Muscle of leg (tissue), 16 donors: ENCODE results near the gene TRIM43. TPM values are rescaled to one million over a fixed set of nuclear protein-coding genes. Genes with fewer than 3 reads are reported as not detected.
"Not testable (repeated sequence)": the region's sequence is repeated elsewhere in the genome, so short reads cannot be mapped to it uniquely, and the experiment has no call there.

Experiments used
- DNase-seq: peaks from one replicate; pipeline ENCODE4 v3.0.0; 2013
- H3K27ac ChIP-seq: one replicate; pipeline ENCODE4 v1.5.1; 2013; ENCODE audit warnings: mild to moderate bottlenecking, low read length, control low read depth
- H3K27me3 ChIP-seq: one replicate; pipeline ENCODE4 v1.6.1; 2013; ENCODE audit warnings: low read length; ENCODE audit not compliant: control insufficient read depth, insufficient read depth
- H3K36me3 ChIP-seq: one replicate; pipeline ENCODE4 v1.6.1; 2013; ENCODE audit warnings: low read length; ENCODE audit not compliant: control insufficient read depth, insufficient read depth
- H3K4me1 ChIP-seq: one replicate; pipeline ENCODE4 v1.6.1; 2013; ENCODE audit warnings: low read length; ENCODE audit not compliant: control insufficient read depth, insufficient read depth
- H3K4me3 ChIP-seq: one replicate; pipeline ENCODE4 v1.5.1; 2013; ENCODE audit warnings: low read length, control low read depth
- H3K9me3 ChIP-seq: replicated peaks from 2 replicates; pipeline ENCODE4 v1.6.1; 2013; ENCODE audit warnings: low read depth, low read length; ENCODE audit not compliant: control insufficient read depth
- WGBS: methylation state at CpG from one replicate; pipeline ENCODE4 v1.1.5; 2013; ENCODE audit warnings: missing lambda C conversion rate; ENCODE audit not compliant: insufficient coverage; 5-methylcytosine and 5-hydroxymethylcytosine counted together
- long read RNA-seq, 11 donors: transcript quantifications; one replicate each; lab custom pipeline, GENCODE V29; 2026
- polyA plus RNA-seq, 8 donors: library from polyadenylated mRNA; unstranded; fragments of 120-200 nt; gene quantifications; one replicate each; pipeline versions ENCODE4 v1.2.1 to v1.2.3, GENCODE V29; 2013; ENCODE audit warnings: inconsistent platforms in 1 of 8, low replicate concordance in 1 of 8; ENCODE audit not compliant: insufficient read length in 8 of 8, insufficient read depth in 1 of 8
- total RNA-seq: library from RNA; stranded (reverse); fragments of 120-200 nt; gene quantifications from one replicate; pipeline ENCODE4 v1.2.4, GENCODE V29; 2013

The TRIM43 gene
- total RNA-seq (not detected), polyA plus RNA-seq (not detected)
- long read RNA-seq, donor 1: 0 reads
- long read RNA-seq, donor 2: 0 reads
- long read RNA-seq, donor 3: 0 reads
- long read RNA-seq, donor 4: 0 reads
- long read RNA-seq, donor 5: 0 reads
- long read RNA-seq, donor 6: 0 reads
- long read RNA-seq, donor 7: 0 reads
- long read RNA-seq, donor 8: 0 reads
- long read RNA-seq, donor 9: 0 reads
- long read RNA-seq, donor 10: 0 reads
- long read RNA-seq, donor 11: 0 reads

- H3K9me3 ChIP-seq, H3K4me1 ChIP-seq: not testable (repeated sequence)
- no CpG with 5 or more reads among the region's 4 CpGs for WGBS
Observed at GRCh38 chr2:95591701-95592100, at the start of gene TRIM43. Gene TRIM43 (plus strand): TSS chr2:95592001. CDS start chr2:95594024, 2,023 bp downstream.

DNA sequence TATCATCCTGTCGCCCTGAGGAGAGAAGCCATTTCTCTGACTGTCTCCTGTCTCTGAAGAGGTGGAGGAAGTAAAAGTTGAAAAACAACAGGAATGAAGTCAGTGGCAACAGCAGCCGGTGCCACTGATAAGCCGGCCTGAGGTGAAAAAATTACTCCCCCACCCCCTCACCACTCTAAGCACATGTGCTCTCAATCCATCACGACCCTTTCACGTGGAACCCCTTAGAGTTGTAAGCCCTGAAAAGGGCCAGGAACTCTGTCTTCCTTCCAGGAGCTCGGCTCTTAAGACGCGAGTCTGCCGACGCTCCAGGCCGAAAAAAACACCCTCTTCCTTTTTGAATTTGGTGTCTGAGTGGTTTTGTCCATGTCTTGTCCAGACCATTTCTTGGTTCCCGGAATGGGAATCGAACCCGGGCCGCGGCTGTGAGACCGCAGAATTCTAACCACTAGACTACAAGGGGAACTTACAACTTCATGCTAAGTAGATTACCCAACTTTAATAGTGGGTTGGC lies 40.7 kb upstream of the TRIM43 start:
- Histone ChIP-seq H3K4me3 (no peak overlapping the region), H3K27me3 (peaks cover 5% of the 10 kb centered on the region), H3K27ac (no peak overlapping the region), H3K4me1 (no peaks in the 10 kb centered on the region), H3K36me3 (no peaks in the 10 kb centered on the region), H3K9me3 (no peaks in the 10 kb centered on the region)
- WGBS: 51% methylated on average over 2 of the region's 17 CpGs
- DNase-seq: no peak

More at GRCh38 chr2:95591701-95592100, at the start of gene TRIM43:
- H3K36me3 ChIP-seq, H3K4me3 ChIP-seq, DNase-seq, H3K27ac ChIP-seq, H3K27me3 ChIP-seq: not testable (repeated sequence)

GRCh38 chr2:95552911-95553310 lies 38.9 kb upstream of the TRIM43 start:
- WGBS: 21% methylated on average over 2 of the region's 2 CpGs
- no peak overlapping the region for H3K27ac ChIP-seq

DNA sequence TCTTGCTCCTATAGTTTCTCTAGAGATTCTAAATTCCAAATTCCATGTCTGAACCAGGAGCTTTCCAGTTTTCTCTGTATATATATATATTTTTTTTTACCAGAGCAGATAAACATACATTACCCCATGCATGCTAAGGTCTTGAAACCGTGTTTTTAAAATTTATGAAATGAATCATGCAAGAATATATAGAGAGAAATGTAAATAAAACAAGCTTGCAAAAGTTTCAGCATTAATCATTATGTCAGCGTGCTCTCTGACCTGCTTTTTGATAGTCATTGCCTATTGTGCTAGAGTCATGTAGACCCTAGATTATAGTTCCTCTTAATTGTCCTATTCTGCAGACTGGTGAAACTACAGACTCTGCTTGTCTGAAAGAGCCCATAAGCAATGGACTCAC lies 22.6 kb upstream of the TRIM43 start:
- peaks cover 2% of the 10 kb centered on the region for H3K27me3 ChIP-seq
- H3K4me1 ChIP-seq: no peaks in the 10 kb centered on the region
- H3K36me3 ChIP-seq: no peaks in the 10 kb centered on the region
- no peak overlapping the region for H3K27ac ChIP-seq
- WGBS: no CpG with 5 or more reads among the region's 2 CpGs
- H3K4me3 ChIP-seq: no peak overlapping the region
- no peaks in the 10 kb centered on the region for H3K9me3 ChIP-seq
- DNase-seq: no peak

More at GRCh38 chr2:95552911-95553310, 38.9 kb upstream of the TRIM43 start:
- Histone ChIP-seq H3K4me3 (no peak overlapping the region), H3K36me3 (no peaks in the 10 kb centered on the region), H3K27me3 (peaks cover 5% of the 10 kb centered on the region), H3K9me3 (no peaks in the 10 kb centered on the region), H3K4me1 (no peaks in the 10 kb centered on the region)
- DNase-seq: peak; percentile 5

DNA sequence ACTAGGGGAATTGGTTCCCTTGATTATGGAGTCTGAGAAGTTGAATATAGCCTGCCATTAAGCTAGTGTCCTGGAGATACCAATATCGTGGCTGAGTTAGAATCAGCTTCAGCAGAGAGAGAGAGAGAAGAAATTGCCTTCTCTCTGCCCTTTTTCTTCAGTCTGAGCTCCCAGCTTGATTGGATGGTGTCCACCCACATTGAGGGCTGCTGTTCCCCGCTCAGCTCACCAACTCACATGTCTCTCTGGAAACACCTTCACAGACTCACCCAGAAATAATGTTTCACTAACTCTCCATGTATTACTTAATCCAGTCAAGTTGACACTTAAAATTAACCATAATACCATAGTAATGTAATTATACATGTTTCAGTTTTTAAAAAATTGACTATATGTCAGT lies 17.9 kb upstream of the TRIM43 start:
- no peaks in the 10 kb centered on the region for H3K4me1 ChIP-seq
- peaks cover 2% of the 10 kb centered on the region for H3K27me3 ChIP-seq
- H3K9me3 ChIP-seq: no peaks in the 10 kb centered on the region
- H3K27ac ChIP-seq: no peak overlapping the region
- WGBS: 58% methylated on average over 2 of the region's 2 CpGs
- no peak for DNase-seq
- no peak overlapping the region for H3K4me3 ChIP-seq
- H3K36me3 ChIP-seq: no peaks in the 10 kb centered on the region

- H3K4me1 ChIP-seq: no peaks in the 10 kb centered on the region
- no peak overlapping the region for H3K4me3 ChIP-seq
- H3K9me3 ChIP-seq: no peaks in the 10 kb centered on the region
- peaks cover 2% of the 10 kb centered on the region for H3K27me3 ChIP-seq
- no peak overlapping the region for H3K27ac ChIP-seq
- DNase-seq: no peak
- no peaks in the 10 kb centered on the region for H3K36me3 ChIP-seq
- WGBS: 40% methylated on average over 1 of the region's 4 CpGs
Observed at GRCh38 chr2:95574506-95574905, 17.3 kb upstream of the TRIM43 start.

- no peaks in the 10 kb centered on the region for H3K36me3 ChIP-seq
- H3K4me1 ChIP-seq: no peaks in the 10 kb centered on the region
- H3K9me3 ChIP-seq: no peaks in the 10 kb centered on the region
- DNase-seq: no peak
- no peaks in the 10 kb centered on the region for H3K27me3 ChIP-seq
- no peak overlapping the region for H3K4me3 ChIP-seq
- no peak overlapping the region for H3K27ac ChIP-seq
Observed at GRCh38 chr2:95575857-95576256, 15.9 kb upstream of the TRIM43 start.

DNA sequence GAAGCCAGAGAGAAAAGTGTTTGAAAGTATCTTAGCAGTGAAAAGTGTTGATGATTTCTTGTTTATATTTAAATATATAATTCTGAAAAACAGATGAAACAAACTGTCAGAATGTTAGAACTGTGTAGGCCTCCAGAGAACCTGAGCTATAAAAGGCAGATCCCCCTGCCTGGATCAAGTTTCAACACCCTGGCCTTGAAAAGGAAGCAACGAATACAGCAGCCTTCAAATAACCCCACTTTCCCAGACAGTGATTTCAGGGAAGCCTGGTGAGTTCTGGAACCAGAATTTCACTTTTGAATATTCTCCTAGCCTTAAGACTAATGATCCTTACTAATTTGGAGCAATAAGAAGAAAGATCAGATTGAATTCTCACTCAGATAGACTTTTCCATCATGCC lies 13.3 kb upstream of the TRIM43 start:
- Histone ChIP-seq H3K4me1 (no peaks in the 10 kb centered on the region), H3K27me3 (no peaks in the 10 kb centered on the region), H3K4me3 (no peak overlapping the region), H3K36me3 (no peaks in the 10 kb centered on the region), H3K9me3 (no peaks in the 10 kb centered on the region), H3K27ac (no peak overlapping the region)
- peak; percentile 1 for DNase-seq
- no CpG with 5 or more reads among the region's 1 CpG for WGBS

DNA sequence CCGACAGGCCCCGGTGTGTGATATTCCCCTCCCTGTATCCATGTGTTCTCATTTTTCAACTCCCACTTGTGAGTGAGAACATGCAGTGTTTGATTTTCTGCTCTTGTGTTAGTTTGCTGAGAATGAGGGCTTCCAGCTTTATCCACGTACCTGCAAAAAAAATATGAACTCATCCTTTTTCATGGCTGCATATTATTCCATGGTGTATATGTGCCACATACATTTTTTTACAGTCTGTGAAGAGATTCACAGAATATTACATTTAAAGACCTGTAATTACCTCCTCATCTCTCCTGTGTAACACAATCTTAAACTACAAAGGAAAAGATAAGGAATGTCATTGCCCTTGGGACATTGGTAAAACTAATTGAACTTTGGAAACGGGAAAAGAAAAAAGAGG lies 8.3 kb upstream of the TRIM43 start:
- H3K4me3 ChIP-seq, H3K4me1 ChIP-seq, H3K27ac ChIP-seq, H3K27me3 ChIP-seq, H3K9me3 ChIP-seq, H3K36me3 ChIP-seq, DNase-seq: not testable (repeated sequence)
- no CpG with 5 or more reads among the region's 4 CpGs for WGBS

- not testable (repeated sequence) for H3K4me3 ChIP-seq, H3K4me1 ChIP-seq, DNase-seq, H3K36me3 ChIP-seq, H3K27me3 ChIP-seq, H3K27ac ChIP-seq, H3K9me3 ChIP-seq
- WGBS: no CpG with 5 or more reads among the region's 1 CpG
Observed at GRCh38 chr2:95584321-95584720, 7.5 kb upstream of the TRIM43 start.
